Measurements from ENCODE around the gene CARD8.
"Not testable (repeated sequence)": the region's sequence is repeated elsewhere in the genome, so short reads cannot be mapped to it uniquely, and the experiment has no call there.

CARD8 gene

DNA sequence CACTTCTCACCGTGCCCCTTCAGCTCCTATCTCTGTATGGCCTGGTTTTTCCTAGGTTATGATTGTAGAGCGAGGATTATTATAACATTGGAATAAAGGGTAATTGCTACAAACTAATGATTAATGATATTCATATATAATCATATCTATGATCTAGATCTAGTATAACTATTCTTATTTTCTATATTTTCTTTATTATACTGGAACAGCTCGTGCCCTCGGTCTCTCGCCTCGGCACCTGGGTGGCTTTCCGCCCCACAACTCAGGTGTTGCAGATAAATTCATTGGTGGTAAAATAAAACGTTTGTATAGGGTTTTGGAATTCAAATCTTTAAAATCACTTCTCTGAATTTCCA, 4.6 kb upstream of the CARD8 start:
- DNase-seq = not testable (repeated sequence)

DNA sequence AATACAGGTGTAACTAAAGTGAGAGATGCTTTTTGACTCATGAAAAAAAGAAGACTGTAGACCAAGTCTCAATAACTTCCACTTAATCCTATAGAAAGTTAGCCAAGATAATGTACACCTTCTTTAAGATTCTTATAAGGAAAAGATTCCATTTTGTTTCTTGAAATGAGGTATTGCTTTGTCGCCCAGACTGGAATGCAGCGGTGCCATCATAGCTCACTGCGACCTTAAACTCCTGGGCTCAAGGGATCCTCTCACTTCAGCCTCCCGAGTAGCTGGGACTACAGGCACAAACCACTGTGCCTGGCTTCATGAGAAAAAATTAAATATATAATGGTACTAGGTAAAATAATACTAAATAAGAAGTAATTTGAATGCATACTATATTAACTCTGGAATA, 3.3 kb upstream of the CARD8 start:
- DNase-seq = not testable (repeated sequence)

DNA sequence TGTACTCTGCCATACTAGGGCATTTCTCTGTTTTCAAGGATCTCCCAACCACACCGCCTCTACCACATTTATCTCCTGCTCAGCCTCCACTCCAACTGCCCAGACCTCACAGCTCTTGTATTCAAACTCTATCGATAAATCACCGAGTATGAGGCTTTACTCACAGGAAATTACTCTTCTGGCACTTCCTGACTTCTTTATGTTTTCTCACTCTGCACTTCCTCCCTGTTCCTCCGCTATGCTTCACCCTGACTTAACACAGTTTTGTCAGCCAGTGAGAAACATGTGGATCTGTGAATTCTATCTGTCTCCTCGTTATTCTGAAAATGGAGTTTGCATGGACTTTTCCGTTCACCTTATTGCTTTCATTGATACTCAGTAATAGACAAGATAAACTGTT, 2.6 kb upstream of the CARD8 start:
- no peak for DNase-seq

DNA sequence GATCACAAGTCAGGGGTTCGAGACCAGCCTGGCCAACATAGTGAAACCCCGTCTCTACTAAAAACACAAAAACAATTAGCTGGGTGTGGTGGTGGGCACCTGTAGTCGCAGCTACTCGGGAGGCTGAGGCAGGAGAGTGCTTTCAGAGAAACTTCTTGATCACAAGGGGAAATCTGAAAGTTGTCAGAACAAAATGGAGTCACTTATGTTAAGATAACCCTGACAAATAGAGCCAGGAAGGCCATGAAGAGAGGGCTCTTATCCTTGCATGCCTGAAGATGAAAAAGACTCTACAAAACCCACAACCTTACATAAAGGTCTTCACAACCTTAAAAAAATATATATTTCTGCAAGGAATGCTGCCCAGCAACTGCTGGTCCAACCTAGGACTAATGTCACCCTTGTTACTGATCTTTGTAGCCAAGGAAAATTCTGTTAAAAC, 1.2 kb downstream of the CARD8 start:
- no peak for DNase-seq

DNA sequence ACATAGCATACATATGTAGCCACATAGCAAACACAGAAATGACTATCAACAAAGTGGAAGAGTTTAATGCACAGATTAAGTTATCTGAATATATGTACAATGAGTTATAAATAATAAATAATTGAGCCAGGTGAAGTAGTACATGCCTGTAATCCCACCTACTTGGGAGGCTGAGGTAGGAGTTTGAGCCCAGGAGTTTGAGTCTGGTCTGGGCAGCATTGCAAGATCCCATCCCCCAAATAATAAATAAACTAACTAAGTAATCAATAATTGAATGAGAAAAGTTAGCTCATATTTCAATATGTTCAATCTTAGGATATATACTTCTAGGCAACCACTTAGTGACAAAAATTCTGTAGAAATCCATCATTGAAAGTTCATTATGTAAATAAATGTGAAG, 1.7 kb downstream of the CARD8 start:
- no peak for DNase-seq

DNA sequence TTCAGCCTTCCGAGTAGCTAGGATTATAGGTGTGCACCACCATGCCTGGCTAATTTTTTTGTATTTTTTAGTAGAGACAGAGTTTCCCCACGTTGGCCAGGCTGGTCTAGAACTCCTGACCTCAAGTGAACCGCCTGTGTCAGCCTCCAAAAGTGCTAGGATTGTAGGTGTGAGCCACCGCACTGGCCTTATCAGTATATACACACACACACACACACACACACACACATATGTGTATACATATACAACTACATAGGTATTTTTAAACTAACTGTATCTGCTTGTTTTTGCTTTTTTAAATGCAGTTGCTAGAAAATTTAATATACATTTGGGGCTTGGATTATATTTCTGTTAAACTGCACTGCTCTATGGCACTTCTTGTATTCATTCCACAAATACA, 3.1 kb downstream of the CARD8 start:
- DNase-seq = no peak

DNA sequence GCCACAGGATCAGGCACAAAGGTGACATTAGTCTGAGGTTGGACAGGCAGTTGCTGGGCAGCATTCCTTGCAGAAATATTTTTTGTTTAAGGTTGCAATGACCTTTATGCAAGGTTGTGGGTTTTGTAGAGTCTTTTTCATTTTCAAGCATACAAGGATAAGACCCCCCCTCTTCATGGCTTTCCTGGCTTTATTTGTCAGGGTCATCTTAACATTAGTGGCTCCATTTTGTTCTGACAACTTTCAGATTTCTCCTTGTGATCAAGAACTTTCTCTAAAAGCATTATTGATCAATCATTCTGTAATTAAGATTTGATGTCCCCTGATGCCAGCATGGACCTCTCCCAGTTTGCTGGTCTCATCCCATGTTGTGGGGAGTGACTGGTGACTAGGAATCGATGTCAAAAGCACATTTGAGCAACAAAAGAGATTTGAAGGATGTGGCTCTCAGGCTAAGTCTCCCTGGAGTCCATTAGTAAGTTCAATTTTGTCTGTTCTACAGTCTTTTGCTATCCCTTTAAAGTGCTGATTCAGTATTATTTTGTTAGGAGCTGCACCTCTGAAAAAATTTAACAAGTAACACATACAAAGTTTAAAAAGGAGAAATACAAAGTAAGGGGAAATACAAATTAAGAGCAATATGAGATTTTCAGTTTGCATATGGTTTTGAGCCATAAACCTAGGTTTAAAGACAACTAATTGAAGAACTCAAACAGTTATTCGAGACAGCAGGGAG, 5.3 kb downstream of the CARD8 start:
- DNase-seq = no peak

DNA sequence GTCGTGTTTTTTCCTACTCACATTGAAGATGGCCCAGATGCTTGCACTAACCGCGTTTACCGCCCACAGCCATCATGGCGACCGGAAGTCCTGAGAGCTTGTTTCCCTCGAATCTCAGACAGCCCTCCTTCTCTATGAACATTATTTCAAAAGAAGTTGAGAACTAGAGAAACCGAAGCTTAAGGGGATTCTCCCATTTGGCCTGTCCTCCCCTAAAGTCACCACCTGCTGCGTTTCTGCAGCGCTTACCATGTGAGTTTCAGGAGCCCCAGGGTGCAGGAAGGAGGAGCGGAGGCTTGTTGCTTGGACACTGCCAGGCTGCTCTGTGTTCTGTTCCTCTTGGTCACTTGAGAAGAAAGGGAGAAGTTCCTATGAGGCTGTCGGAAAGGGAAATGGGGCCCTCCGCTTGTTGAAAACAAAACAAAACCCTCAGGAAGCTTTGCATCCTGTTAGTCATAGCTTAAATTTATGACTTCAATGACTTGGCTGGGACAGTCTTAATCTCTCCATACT, 6.2 kb downstream of the CARD8 start:
- DNase-seq = no peak

DNA sequence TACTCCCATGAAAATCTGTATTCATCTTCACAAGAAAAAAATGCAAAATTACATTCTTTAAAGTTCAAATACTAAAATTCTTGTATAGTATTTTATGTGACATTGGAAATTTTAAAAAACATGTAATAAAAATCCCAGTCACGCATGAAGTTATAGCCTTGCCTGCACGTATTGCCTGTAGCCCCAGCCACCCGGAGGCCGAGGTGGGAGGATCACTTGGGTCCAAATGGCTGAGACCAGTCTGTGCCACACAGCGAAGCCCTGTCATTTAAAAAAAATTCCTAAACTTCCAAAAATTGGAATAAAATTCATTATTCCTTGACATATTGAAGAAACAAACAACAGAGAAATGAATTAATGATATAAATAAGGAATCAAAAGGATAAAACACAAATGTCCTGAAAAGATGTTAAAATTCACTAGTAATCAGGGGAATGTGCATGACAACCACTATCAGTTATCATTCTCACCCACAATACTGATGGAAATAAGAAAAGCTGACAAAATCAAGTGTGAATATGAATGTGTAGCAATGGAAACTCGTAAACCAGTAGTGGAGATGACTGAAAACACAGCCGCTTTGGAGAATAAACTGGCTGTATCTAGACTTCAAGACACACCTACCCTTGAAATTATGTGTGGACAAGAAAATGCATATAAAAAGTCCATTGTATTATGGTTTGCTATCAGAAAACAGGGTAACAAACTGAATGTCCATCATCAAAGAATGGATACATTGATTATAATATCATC, 7.5 kb downstream of the CARD8 start:
- no peak for DNase-seq

DNA sequence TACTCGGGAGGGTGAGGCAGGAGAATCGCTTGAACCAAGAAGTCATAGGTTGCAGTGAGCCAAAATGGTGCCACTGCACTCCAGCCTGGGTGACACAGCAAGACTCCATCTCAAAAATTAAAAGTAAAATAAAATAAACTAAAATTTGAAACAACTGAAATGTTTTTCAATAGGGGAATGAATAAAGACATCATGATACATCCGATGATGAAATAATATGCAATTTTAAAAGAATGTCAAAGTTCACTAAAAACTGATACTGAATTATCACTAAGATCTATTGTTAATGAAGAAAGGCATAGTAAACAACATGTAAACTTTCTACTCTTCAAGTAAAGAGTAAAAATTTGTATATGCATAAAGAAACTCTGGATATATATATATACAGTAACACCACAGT, 8.5 kb downstream of the CARD8 start:
- no peak for DNase-seq

DNA sequence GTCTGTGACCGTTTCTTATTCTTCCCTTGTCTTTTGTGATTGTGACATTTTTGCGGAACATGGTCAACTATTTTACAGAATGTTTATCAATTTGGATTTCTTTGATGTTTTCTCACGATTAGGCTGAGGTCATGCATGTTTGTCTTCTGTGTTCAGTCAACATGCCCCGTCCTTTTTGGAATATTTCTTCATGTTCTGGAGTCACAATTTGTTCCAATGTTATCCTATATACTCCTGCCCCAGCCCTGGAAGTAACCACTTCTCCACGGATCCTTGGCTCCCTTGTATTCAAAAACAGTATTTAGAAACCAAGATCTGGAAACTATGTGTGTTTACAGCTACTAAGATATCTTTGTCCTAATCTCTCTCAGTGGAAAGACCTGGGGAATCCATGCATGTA, 9.6 kb downstream of the CARD8 start:
- DNase-seq = no peak

DNA sequence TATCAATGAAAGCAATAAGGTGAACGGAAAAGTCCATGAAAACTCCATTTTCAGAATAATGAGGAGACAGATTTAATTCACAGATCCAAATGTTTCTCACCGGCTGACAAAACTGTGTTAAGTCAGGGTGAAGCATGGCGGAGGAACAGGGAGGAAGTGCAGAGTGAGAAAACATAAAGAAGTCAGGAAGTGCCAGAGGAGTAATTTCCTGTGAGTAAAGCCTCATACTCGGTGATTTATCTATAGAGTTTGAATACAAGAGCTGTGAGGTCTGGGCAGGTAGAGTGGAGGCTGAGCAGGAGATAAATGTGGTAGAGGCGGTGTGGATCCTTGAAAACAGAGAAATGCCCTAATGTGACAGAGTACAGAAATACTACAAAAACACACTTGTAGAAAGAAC, 11.4 kb downstream of the CARD8 start:
- no peak for DNase-seq

DNA sequence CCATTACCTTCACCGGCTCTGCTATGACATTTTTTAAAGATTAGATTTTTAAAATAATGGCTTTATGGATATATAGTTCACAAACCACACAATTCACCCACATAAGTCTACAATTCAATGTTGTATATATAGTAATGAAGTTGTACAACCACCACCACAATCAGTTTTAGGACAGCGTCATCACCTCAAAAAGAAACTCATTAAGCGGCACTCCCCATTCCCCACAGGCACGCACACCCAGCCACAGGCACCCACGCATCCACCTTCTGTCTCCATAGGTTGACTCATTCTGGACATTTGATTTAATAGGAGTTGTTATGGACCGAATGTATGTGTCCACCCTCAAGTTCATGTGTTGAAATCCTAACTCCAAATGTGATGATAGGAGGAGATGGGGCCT, 13.9 kb downstream of the CARD8 start:
- not testable (repeated sequence) for DNase-seq

DNA sequence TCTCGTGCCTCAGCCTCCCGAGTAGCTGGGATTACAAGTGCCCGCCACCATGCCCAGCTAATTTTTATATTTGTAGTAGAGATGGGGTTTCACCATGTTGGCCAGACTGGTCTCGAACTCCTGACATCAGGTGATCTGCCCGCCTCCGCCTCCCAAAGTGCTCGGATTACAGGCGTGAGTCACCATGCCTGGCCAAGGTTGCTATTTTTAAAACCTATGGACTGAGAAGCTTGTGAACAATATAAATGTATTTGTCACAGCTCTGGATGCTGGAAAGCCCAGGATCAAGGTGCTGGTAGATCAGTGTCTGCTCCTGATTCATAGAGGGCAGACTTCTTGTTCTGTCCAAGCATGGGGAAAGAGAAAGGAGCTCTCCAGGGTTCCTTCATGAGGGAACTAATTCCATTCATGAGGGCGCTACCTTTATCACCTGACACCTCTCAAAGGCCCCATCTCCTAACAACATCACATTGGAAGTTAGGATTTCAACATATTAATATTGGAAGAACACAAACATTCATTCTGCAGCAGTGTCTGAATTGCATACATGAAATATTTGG, 16.1 kb downstream of the CARD8 start:
- DNase-seq = no peak

DNA sequence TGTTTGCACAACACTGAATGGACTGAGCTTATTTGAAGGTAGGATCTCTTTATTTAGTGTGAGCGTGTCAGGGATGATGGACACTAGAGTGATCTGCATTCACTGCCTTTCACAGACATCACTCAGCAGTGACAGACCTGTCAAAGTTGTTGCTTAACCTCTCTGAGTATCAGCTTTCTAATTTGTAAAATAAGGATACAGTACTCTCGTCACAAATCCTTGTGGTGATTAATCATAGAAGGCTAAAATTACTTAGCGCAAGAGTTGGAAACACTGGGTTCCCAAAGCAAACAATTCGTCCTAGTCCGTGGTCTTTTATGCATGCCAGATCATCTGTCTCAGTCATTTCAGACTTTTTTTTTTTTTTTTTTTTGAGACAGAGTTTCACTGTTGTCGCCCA, 16.6 kb downstream of the CARD8 start:
- DNase-seq = no peak

DNA sequence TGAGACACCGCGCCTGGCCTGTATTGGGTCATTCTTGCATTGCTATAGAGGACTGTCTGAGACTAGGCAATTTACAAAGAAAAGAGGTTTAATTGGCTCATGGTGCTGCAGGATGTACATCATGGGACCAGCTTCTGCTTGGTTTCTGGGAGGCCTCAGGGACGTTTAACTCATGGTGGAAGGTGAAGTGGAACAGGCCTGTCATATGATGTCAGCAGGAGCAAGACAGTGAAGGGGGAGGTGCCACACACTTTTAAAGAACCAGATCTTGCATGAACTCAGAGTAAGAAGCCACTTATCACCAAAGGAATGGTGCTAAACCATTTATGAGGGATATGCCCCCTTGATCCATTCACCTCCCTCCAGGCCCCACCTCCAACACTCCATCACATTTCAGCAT, 18.7 kb downstream of the CARD8 start:
- DNase-seq = no peak

DNA sequence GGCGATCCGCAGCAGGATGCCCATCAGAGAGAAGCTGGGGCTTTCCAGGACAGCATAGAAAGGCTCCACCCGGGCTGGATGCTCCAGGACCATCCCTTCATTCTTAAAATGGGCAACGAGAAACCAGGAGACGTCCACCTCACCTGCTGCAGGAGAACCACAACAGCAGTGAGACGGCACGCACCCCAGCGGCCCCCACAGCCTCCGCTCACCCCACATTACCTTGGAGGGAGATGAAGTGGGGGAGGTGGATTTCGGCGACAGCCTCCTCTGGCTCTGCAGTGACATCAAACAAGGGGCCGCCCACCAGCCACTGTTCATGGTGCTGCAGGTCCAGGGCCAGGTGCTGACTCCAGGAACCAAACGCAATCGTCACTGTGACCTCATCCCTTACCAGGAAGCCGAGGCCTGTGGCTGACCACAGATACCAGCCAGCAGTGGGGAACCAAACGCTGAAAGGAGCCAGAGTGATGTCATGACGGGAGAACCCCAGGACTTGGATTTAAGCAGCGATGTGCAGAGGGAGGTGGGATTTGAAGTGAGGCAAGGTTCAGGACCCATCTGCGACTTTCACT, 25.1 kb downstream of the CARD8 start:
- no peak for DNase-seq

DNA sequence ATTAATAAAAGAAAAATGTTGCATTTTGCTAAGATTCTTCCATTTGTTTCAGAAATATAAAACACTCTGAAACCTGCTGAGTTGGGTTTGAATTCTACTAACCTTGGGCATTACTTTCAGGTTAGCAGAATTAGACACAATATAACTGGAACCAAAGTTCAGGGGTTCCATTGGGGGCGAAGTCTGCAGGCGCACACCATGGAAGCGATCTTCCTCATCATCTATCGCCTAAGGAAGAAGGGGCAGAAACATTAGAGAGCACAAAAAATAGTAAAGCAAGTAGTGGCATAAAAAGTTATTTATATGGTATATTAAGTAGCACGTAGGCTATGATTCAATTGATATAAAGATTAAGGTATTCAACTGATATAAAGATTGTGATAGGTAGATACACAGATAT, 34.1 kb downstream of the CARD8 start:
- DNase-seq = no peak

DNA sequence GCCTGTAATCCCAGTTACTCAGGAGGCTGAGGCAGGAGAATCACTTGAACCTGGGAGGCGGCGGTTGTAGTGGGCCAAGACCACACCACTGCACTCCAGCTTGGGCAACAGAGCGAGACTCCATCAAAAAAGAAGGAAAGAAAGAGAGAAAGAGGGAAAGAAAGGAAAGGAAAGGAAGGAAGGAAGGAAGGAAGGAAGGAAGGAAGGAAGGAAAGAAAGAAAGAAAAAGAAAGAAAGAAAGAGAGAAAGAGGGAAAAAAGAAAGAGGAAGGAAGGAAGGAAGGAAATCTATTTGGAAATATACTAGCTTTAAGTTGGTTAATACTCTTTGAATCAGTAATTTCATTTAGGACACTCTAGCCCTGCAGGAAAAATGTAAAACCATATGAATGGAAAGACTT, 34.9 kb downstream of the CARD8 start:
- DNase-seq = not testable (repeated sequence)

DNA sequence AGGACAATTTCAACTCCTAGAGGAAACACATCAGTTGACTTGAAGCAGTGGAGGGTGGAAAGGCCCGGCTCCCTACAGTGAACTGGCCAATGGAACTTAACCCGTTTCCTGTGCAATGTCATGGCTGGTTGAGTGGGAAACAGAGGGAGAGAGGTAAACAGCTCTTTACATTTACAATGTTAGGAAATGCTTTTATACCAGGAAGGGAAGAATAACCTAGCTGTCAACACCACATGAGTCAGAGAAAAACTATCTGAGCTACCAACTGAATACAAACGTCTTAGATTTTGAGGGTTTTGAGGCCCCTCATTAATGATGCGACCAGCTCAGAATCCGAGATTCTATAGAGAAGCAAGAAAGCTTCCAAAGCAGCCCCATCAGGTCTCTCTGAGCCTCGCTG, 36.7 kb downstream of the CARD8 start:
- no peak for DNase-seq

DNA sequence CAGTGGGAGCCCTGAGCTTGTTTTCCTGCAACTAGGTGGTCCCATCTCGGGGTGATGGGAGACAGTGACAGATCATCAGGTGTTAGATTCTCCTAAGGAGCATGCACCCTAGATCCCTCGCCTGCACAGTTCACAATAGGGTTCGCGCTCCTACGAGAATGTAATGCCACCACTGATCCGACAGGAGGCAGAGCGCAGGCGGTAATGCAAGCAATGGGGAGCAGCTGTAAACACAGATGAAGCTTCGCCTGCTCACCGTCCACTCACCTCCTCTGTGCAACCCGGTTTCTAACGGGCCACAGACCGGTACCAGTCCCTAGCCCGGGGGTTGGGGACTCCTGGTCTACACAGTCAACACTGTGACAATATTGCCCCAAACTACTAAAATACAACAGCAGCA, 38.8 kb downstream of the CARD8 start:
- DNase-seq = no peak

DNA sequence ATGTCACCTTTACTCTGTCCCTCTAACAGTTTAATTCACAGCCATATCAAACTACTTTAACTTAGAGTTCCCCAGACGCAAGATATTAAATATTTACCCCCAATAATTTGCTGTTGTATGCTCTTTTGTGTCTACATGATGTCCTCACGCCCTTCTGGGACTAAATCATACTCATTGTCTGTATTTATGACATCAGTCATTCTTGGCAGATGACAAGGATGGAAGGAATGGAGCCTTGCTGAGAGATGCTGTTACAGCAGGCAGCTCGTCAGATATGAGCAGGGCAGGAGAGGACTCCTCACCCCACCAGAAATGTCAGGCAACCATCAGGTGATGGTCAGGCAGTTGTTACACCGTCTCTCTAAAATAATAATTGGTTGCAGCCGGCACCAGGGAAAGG, 41.8 kb downstream of the CARD8 start:
- DNase-seq = no peak

DNA sequence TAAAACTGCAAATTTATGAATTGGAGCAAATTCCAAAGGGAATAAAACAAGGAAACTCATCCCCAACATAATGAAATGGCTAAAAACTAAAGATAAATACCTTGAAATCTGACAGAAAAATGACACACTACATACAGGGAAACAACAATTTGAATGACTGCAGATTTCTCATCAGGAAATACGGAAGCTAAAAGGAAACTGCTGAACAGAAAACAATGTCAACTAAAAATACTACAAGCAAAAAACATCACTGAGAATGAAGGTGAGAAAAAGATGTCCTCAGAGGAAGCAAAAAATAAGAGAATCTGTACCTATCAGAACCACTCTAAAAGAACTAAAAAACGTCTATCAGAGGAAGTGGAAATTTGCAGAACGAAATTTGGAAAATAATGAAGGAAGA, 45.7 kb downstream of the CARD8 start:
- no peak for DNase-seq

Measured in NCI-H524 treated with DMSO at 0.1 percent for 48 hours (cell line).